ENCODE measurements around the gene RIPK4. TPM values are rescaled to one million over a fixed set of nuclear protein-coding genes. Genes with fewer than 3 reads are reported as not detected.

The RIPK4 gene
- total RNA-seq, 1 donor from 2014 or later: 1.8 TPM

DNA sequence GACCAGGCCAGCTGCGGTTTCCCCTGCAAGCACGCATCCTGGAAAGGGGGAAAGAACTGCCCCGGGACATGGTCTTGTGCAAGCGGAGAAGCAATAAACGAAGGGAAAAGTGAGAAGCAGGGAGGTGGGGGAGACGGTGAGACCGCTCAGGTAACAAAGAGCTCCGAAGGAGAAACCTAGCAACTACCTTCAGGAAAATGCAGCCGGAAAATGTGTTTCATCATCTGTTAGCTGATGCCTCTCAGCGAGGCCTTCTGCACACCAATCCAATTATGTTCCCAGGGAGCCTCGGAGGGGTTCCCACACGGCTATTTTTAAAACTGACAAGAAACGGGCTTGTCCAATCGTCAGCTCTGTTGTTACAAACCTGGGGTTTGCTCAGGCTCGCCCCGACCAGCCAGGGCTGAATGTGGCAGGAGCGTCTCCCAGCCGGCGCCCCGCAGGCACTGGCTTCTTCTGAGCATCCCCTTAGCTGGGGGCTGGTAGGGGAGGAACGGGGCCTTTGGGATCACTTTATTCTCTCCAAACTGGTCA, 3.4 kb downstream of the RIPK4 start:
- Histone ChIP-seq H3K9ac (ENCODE audit: low read length) (no peak overlapping the region), H3K27ac (ENCODE audit: low read depth, low read length) (no peak overlapping the region), H2AFZ (ENCODE audit: low read depth, low read length) (no peak overlapping the region), H3K9me3 (ENCODE audit: insufficient read depth, low read depth, low read length) (no peaks in the 10 kb centered on the region), H3K4me2 (ENCODE audit: low read length) (no peak overlapping the region), H3K27me3 (ENCODE audit: insufficient read depth, low read length) (peaks cover 29% of the 10 kb centered on the region), H3K4me1 (ENCODE audit: insufficient read depth, low read length) (peaks cover 31% of the 10 kb centered on the region), H3K79me2 (ENCODE audit: insufficient read depth, low read length) (peaks cover 3% of the 10 kb centered on the region), H3K4me3 (ENCODE audit: insufficient read depth, low read depth, low read length) (no peak overlapping the region), H3K36me3 (ENCODE audit: insufficient read depth, low read length) (no peaks in the 10 kb centered on the region), H4K20me1 (ENCODE audit: insufficient read depth, low read length) (peaks cover 3% of the 10 kb centered on the region)
- TF ChIP-seq, protein P1, sequence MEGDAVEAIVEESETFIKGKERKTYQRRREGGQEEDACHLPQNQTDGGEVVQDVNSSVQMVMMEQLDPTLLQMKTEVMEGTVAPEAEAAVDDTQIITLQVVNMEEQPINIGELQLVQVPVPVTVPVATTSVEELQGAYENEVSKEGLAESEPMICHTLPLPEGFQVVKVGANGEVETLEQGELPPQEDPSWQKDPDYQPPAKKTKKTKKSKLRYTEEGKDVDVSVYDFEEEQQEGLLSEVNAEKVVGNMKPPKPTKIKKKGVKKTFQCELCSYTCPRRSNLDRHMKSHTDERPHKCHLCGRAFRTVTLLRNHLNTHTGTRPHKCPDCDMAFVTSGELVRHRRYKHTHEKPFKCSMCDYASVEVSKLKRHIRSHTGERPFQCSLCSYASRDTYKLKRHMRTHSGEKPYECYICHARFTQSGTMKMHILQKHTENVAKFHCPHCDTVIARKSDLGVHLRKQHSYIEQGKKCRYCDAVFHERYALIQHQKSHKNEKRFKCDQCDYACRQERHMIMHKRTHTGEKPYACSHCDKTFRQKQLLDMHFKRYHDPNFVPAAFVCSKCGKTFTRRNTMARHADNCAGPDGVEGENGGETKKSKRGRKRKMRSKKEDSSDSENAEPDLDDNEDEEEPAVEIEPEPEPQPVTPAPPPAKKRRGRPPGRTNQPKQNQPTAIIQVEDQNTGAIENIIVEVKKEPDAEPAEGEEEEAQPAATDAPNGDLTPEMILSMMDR (IDR thresholded peaks at IDR 0.05; ENCODE audit: insufficient read depth, low read depth, low read length): no peak
- TF ChIP-seq EZH2 (IDR thresholded peaks at IDR 0.05; ENCODE audit: insufficient read depth, low read length): peak; percentile 36
- Mint-ChIP-seq H3K27ac (ENCODE audit: unreplicated experiment) (peak overlapping the region; percentile 91), H3K9me3 (ENCODE audit: unreplicated experiment) (peaks cover 12% of the 10 kb centered on the region), H3K27me3 (ENCODE audit: low read depth, unreplicated experiment) (peaks cover 51% of the 10 kb centered on the region), H3K4me1 (ENCODE audit: low read depth, unreplicated experiment) (peaks cover 20% of the 10 kb centered on the region), H3K36me3 (ENCODE audit: low read depth, unreplicated experiment) (peaks cover 3% of the 10 kb centered on the region), H3K4me3 (ENCODE audit: unreplicated experiment) (peak overlapping the region; percentile 71)
- FAIRE-seq (no peak), DNase-seq (ENCODE audit: low read depth) (no peak)

DNA sequence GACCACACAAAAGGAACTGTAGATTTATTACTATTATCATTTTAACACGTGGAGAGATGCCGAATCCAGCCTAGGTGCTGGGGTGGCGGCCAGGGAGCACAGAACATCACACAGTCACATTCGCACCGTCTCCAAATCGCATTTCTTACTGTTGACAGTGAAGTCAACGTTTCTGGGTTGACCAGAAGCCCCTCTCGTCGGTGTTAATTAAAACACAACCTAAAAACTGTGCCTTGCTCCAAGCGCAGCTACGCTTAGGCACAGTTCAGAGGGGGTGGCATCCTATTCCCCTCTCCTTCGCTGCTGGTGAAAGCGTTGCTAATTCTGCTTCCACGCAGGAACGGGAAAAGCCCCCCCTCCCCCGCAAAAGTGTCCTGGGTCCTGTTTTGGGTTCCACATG, 4.1 kb downstream of the RIPK4 start:
- Histone ChIP-seq H3K9me3 (ENCODE audit: insufficient read depth, low read depth, low read length) (no peaks in the 10 kb centered on the region), H3K4me2 (ENCODE audit: low read length) (no peak overlapping the region), H2AFZ (ENCODE audit: low read depth, low read length) (no peak overlapping the region), H3K9ac (ENCODE audit: low read length) (no peak overlapping the region), H4K20me1 (ENCODE audit: insufficient read depth, low read length) (peaks cover 3% of the 10 kb centered on the region), H3K36me3 (ENCODE audit: insufficient read depth, low read length) (no peaks in the 10 kb centered on the region), H3K4me1 (ENCODE audit: insufficient read depth, low read length) (peaks cover 24% of the 10 kb centered on the region), H3K79me2 (ENCODE audit: insufficient read depth, low read length) (peaks cover 3% of the 10 kb centered on the region), H3K4me3 (ENCODE audit: insufficient read depth, low read depth, low read length) (no peak overlapping the region), H3K27me3 (ENCODE audit: insufficient read depth, low read length) (peaks cover 29% of the 10 kb centered on the region), H3K27ac (ENCODE audit: low read depth, low read length) (no peak overlapping the region)
- H3K36me3 Mint-ChIP-seq (ENCODE audit: low read depth, unreplicated experiment): peaks cover 3% of the 10 kb centered on the region
- TF ChIP-seq EZH2 (IDR thresholded peaks at IDR 0.05; ENCODE audit: insufficient read depth, low read length): no peak
- TF ChIP-seq, protein P1 (IDR thresholded peaks at IDR 0.05; ENCODE audit: insufficient read depth, low read depth, low read length): no peak
- H3K4me3 Mint-ChIP-seq (ENCODE audit: unreplicated experiment): no peak overlapping the region
- H3K4me1 Mint-ChIP-seq (ENCODE audit: low read depth, unreplicated experiment): peaks cover 18% of the 10 kb centered on the region
- DNase-seq (ENCODE audit: low read depth) (no peak), FAIRE-seq (no peak)
- peaks cover 12% of the 10 kb centered on the region for H3K9me3 Mint-ChIP-seq (ENCODE audit: unreplicated experiment)
- H3K27me3 Mint-ChIP-seq (ENCODE audit: low read depth, unreplicated experiment): peaks cover 44% of the 10 kb centered on the region
- peak overlapping the region; percentile 91 for H3K27ac Mint-ChIP-seq (ENCODE audit: unreplicated experiment)

DNA sequence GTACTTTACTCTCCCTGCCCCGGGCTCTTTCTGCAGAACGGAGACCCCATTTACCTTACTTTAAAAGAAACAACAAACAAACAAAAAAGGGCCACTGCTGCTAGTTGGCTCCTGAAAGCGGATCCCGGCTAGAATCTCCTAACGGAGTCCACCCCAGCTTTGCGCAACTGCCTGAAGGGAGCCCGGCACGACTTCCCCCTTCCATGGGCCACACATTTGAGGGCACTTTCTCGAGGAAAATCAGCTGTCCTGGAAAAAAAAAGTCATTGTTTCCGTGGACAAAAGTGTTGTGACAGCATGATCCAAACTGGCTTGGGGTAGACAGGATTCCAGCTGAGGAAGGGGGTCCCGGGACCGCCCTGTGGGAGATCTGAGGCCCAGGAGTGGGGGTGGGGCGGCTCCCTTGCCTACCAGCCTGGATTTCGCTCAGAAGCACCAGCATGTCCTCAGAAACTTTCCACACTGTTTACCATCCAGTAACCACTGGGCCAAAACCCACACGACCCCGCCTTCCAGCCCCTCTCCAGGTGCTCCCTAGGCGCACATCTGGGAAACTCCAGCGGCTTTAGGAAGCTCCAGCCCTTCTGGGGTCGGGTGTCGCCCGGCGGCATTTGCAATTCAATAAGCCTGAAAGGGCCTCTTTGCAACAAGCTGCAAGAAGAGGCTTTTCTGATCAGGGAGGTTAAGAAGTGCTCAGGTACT, 4.8 kb downstream of the RIPK4 start:
- Histone ChIP-seq H3K79me2 (ENCODE audit: insufficient read depth, low read length) (peaks cover 3% of the 10 kb centered on the region), H2AFZ (ENCODE audit: low read depth, low read length) (no peak overlapping the region), H3K9me3 (ENCODE audit: insufficient read depth, low read depth, low read length) (no peaks in the 10 kb centered on the region), H3K9ac (ENCODE audit: low read length) (peak overlapping the region; percentile 14), H3K36me3 (ENCODE audit: insufficient read depth, low read length) (no peaks in the 10 kb centered on the region), H3K4me2 (ENCODE audit: low read length) (peak overlapping the region; percentile 68), H3K27ac (ENCODE audit: low read depth, low read length) (no peak overlapping the region), H3K4me3 (ENCODE audit: insufficient read depth, low read depth, low read length) (no peak overlapping the region), H3K4me1 (ENCODE audit: insufficient read depth, low read length) (peaks cover 20% of the 10 kb centered on the region), H4K20me1 (ENCODE audit: insufficient read depth, low read length) (peaks cover 3% of the 10 kb centered on the region), H3K27me3 (ENCODE audit: insufficient read depth, low read length) (peaks cover 24% of the 10 kb centered on the region)
- Mint-ChIP-seq H3K27me3 (ENCODE audit: low read depth, unreplicated experiment) (peaks cover 37% of the 10 kb centered on the region), H3K4me1 (ENCODE audit: low read depth, unreplicated experiment) (peaks cover 16% of the 10 kb centered on the region), H3K36me3 (ENCODE audit: low read depth, unreplicated experiment) (peaks cover under 1% of the 10 kb centered on the region), H3K4me3 (ENCODE audit: unreplicated experiment) (peak overlapping the region; percentile 68), H3K9me3 (ENCODE audit: unreplicated experiment) (peaks cover 7% of the 10 kb centered on the region), H3K27ac (ENCODE audit: unreplicated experiment) (peak overlapping the region; percentile 34)
- no peak for FAIRE-seq
- TF ChIP-seq EZH2 (IDR thresholded peaks at IDR 0.05; ENCODE audit: insufficient read depth, low read length): no peak
- no peak for DNase-seq (ENCODE audit: low read depth)
